ENCODE measurements around the gene MRPS18A. TPM values are rescaled to one million over a fixed set of nuclear protein-coding genes. Genes with fewer than 3 reads are reported as not detected.

MRPS18A gene
- total RNA-seq, 1 experiment from 2014 or later: 54.8 TPM

DNA sequence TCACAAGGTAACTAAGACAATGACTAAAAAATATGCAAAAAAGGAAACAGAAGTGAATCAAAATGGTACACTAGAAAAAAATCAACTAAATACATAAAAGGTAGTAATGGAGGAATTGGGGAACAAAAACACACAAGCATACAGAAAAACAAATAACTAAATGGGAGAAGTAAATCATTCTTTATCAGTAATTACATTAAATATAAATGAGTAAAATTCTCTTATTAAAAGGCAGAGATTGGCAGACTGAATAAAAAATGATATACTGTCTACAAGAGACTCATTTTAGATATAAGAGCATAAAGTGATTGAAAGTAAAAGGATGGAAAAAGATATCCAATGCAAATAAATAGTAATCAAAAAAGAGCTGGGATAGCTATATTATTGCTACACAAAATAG, 43.0 kb upstream of the MRPS18A start:
- peaks cover 5% of the 10 kb centered on the region; the same call in 1 of the 2 replicates for H3K9me2 ChIP-seq (ENCODE audit: insufficient read depth)
- peaks cover 8% of the 10 kb centered on the region for H3K4me1 ChIP-seq (replicated peaks; ENCODE audit: insufficient read depth)
- H3K79me2 ChIP-seq (ENCODE audit: low read depth): no peaks in the 10 kb centered on the region
- no peak for DNase-seq
- ChIA-PET CTCF (no interaction called here), POLR2A (ENCODE audit: unreplicated experiment) (no interaction called here)
- H3K27me3 ChIP-seq (ENCODE audit: insufficient read depth, low read depth): no peaks in the 10 kb centered on the region
- intact Hi-C loops (cut with micrococcal nuclease; ENCODE audit: unreplicated experiment): no loop called here
- H2AFZ ChIP-seq: no peak overlapping the region
- peaks cover 12% of the 10 kb centered on the region; the same call in 1 of the 2 replicates for H3K9me3 ChIP-seq (ENCODE audit: insufficient read depth, low read depth)
- H3K36me3 ChIP-seq (ENCODE audit: low read depth): no peaks in the 10 kb centered on the region
- no peaks in the 10 kb centered on the region for H4K20me1 ChIP-seq (ENCODE audit: insufficient read depth)
- no TSS peak for BruUV-seq (replicated peaks)
- TF ChIP-seq, protein P1, sequence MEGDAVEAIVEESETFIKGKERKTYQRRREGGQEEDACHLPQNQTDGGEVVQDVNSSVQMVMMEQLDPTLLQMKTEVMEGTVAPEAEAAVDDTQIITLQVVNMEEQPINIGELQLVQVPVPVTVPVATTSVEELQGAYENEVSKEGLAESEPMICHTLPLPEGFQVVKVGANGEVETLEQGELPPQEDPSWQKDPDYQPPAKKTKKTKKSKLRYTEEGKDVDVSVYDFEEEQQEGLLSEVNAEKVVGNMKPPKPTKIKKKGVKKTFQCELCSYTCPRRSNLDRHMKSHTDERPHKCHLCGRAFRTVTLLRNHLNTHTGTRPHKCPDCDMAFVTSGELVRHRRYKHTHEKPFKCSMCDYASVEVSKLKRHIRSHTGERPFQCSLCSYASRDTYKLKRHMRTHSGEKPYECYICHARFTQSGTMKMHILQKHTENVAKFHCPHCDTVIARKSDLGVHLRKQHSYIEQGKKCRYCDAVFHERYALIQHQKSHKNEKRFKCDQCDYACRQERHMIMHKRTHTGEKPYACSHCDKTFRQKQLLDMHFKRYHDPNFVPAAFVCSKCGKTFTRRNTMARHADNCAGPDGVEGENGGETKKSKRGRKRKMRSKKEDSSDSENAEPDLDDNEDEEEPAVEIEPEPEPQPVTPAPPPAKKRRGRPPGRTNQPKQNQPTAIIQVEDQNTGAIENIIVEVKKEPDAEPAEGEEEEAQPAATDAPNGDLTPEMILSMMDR (conservative IDR thresholded peaks at IDR 0.05): no peak
- no peak overlapping the region for H3K4me2 ChIP-seq
- no peak overlapping the region for H3K27ac ChIP-seq
- peaks cover 4% of the 10 kb centered on the region for H3F3A ChIP-seq (ENCODE audit: insufficient read depth, low read depth)
- no peak overlapping the region for H3K4me3 ChIP-seq

- no peak overlapping the region for H3K4me2 ChIP-seq
- no peaks in the 10 kb centered on the region for H4K20me1 ChIP-seq (ENCODE audit: insufficient read depth)
- POLR2A ChIA-PET (ENCODE audit: unreplicated experiment): no interaction called here
- no peaks in the 10 kb centered on the region for H3K36me3 ChIP-seq (ENCODE audit: low read depth)
- H3K9me3 ChIP-seq (ENCODE audit: insufficient read depth, low read depth): peaks cover 12% of the 10 kb centered on the region; the same call in 1 of the 2 replicates
- no TSS peak for BruUV-seq (replicated peaks)
- CTCF ChIA-PET: no interaction called here
- H2AFZ ChIP-seq: no peak overlapping the region
- no peak overlapping the region for H3K27ac ChIP-seq
- H3K27me3 ChIP-seq (ENCODE audit: insufficient read depth, low read depth): no peaks in the 10 kb centered on the region
- DNase-seq: no peak
- peaks cover 6% of the 10 kb centered on the region for H3F3A ChIP-seq (ENCODE audit: insufficient read depth, low read depth)
- intact Hi-C loops (cut with micrococcal nuclease; ENCODE audit: unreplicated experiment): loop anchor here (5.0 kb wide), 2 partner anchors 42 to 62 kb away; partner anchors contain the start of gene MRPS18A
- peaks cover 5% of the 10 kb centered on the region; the same call in 1 of the 2 replicates for H3K9me2 ChIP-seq (ENCODE audit: insufficient read depth)
- no peaks in the 10 kb centered on the region for H3K79me2 ChIP-seq (ENCODE audit: low read depth)
- H3K4me1 ChIP-seq (replicated peaks; ENCODE audit: insufficient read depth): peaks cover 17% of the 10 kb centered on the region
- no peak for TF ChIP-seq EZH2 (IDR thresholded peaks at IDR 0.05; ENCODE audit: low read depth)
- TF ChIP-seq, protein P1 (conservative IDR thresholded peaks at IDR 0.05): no peak
- H3K4me3 ChIP-seq: no peak overlapping the region
Observed at GRCh38 chr6:43729537-43729936, 41.9 kb upstream of the MRPS18A start.

GRCh38 chr6:43728586-43728985, 41.0 kb upstream of the MRPS18A start:
- TF ChIP-seq, protein P1 (conservative IDR thresholded peaks at IDR 0.05): no peak
- no peak for TF ChIP-seq EZH2 (IDR thresholded peaks at IDR 0.05; ENCODE audit: low read depth)
- H3K9me2 ChIP-seq (ENCODE audit: insufficient read depth): peaks cover 5% of the 10 kb centered on the region; the same call in 1 of the 2 replicates
- POLR2A ChIA-PET (ENCODE audit: unreplicated experiment): no interaction called here
- no peaks in the 10 kb centered on the region for H3K36me3 ChIP-seq (ENCODE audit: low read depth)
- H3K4me1 ChIP-seq (replicated peaks; ENCODE audit: insufficient read depth): peaks cover 27% of the 10 kb centered on the region
- H3K4me3 ChIP-seq: no peak overlapping the region
- no peak for DNase-seq
- no peak overlapping the region for H3K4me2 ChIP-seq
- BruUV-seq (replicated peaks): no TSS peak
- intact Hi-C loops (cut with micrococcal nuclease; ENCODE audit: unreplicated experiment): loop anchor here (5.0 kb wide), 2 partner anchors 41 to 61 kb away; partner anchors contain the start of gene MRPS18A
- peaks cover 12% of the 10 kb centered on the region; the same call in 1 of the 2 replicates for H3K9me3 ChIP-seq (ENCODE audit: insufficient read depth, low read depth)
- no peaks in the 10 kb centered on the region for H4K20me1 ChIP-seq (ENCODE audit: insufficient read depth)
- no peaks in the 10 kb centered on the region for H3K79me2 ChIP-seq (ENCODE audit: low read depth)
- H3F3A ChIP-seq (ENCODE audit: insufficient read depth, low read depth): peaks cover 12% of the 10 kb centered on the region
- H2AFZ ChIP-seq: no peak overlapping the region
- H3K27ac ChIP-seq: no peak overlapping the region
- CTCF ChIA-PET: interaction anchor here (1.0 kb wide), 1 partner anchor 9 kb away, joined by 5 read pairs; no protein-coding TSS in a partner anchor
- no peaks in the 10 kb centered on the region for H3K27me3 ChIP-seq (ENCODE audit: insufficient read depth, low read depth)

Data from PC-9 (cell line).